WTC11 (cell line): ENCODE results near the gene HES2. TPM values are rescaled to one million over a fixed set of nuclear protein-coding genes. Genes with fewer than 3 reads are reported as not detected.
"Not testable (repeated sequence)": the region's sequence is repeated elsewhere in the genome, so short reads cannot be mapped to it uniquely, and the experiment has no call there.

ENCODE experiments used
- ATAC-seq: fragments of 200-7000 bp; cut with Tn5 transposase; 2 replicates; pipeline ENCODE4 v1.10.0; 2021; ENCODE audit warnings: mild to moderate bottlenecking, moderate library complexity
- CTCF ChIA-PET: fragments of 300-600 bp; sonication (Branson Sonifier 250); formaldehyde crosslinking; loops from one replicate; lab custom pipeline; 2021; ENCODE audit warnings: antibody characterized with exemption; lab: Charles Lee
- POLR2A ChIA-PET: fragments of 350-600 bp; sonication (Branson Sonifier 250); formaldehyde crosslinking; loops from one replicate; lab custom pipeline; 2021; ENCODE audit warnings: antibody characterized with exemption; lab: Charles Lee
- DNase-seq: peaks from one replicate; pipeline ENCODE4 v3.0.0; 2021; ENCODE audit warnings: low spot score
- H3K27ac Mint-ChIP-seq: 2 replicates; pipeline ENCODE4 v1.8.0; 2021; ENCODE audit warnings: mixed read lengths
- H3K27me3 Mint-ChIP-seq: 2 replicates; pipeline ENCODE4 v1.8.0; 2021; ENCODE audit warnings: low read depth, mild to moderate bottlenecking, moderate library complexity, mixed read lengths
- H3K36me3 Mint-ChIP-seq: 2 replicates; pipeline ENCODE4 v1.8.0; 2021; ENCODE audit warnings: mixed read lengths
- H3K4me1 Mint-ChIP-seq: 2 replicates; pipeline ENCODE4 v1.8.0; 2022; ENCODE audit warnings: mixed read lengths
- H3K4me3 Mint-ChIP-seq: 2 replicates; pipeline ENCODE4 v1.8.0; 2021; ENCODE audit warnings: mild to moderate bottlenecking, moderate library complexity, mixed read lengths
- H3K9me3 Mint-ChIP-seq: 2 replicates; pipeline ENCODE4 v1.8.0; 2021; ENCODE audit warnings: mixed read lengths
- SMAD4 ChIP-seq: sonication (generic); formaldehyde crosslinking; IDR thresholded peaks from 2 replicates; pipeline ENCODE4 v1.8.0; 2022; ENCODE audit warnings: mild to moderate bottlenecking, missing genetic modification reagents
- ZNF138 ChIP-seq: sonication (generic); formaldehyde crosslinking; conservative IDR thresholded peaks from 2 replicates; pipeline ENCODE4 v1.8.1; 2022; ENCODE audit warnings: mild to moderate bottlenecking, moderate library complexity, missing genetic modification reagents
- ZNF671 ChIP-seq: fragments of 250-450 bp; sonication (Bioruptor Pico); IDR thresholded peaks from 2 replicates; pipeline ENCODE4 v1.8.0; 2021; ENCODE audit warnings: mild to moderate bottlenecking
- total RNA-seq: library from RNA; stranded (reverse); gene quantifications from 3 replicates; pipeline ENCODE4 v1.2.3, GENCODE V29; 2021
- TF ChIP-seq, protein P1 (sequence below): sonication (generic); formaldehyde crosslinking; IDR thresholded peaks from 2 replicates; pipeline ENCODE4 v1.8.1; 2022; ENCODE audit warnings: mild to moderate bottlenecking, missing genetic modification reagents, moderate library complexity, borderline replicate concordance
- TF ChIP-seq, protein P2 (sequence below): sonication (generic); formaldehyde crosslinking; IDR thresholded peaks from 2 replicates; pipeline ENCODE4 v1.8.0; 2022; ENCODE audit warnings: mild to moderate bottlenecking, missing genetic modification reagents
- TF ChIP-seq, protein P3 (sequence below): sonication (generic); formaldehyde crosslinking; conservative IDR thresholded peaks from 2 replicates; pipeline ENCODE4 v1.8.1; 2023; ENCODE audit warnings: mild to moderate bottlenecking, low read depth, missing genetic modification reagents, moderate library complexity
- TF ChIP-seq, protein P4 (sequence below): sonication (generic); formaldehyde crosslinking; IDR thresholded peaks from 2 replicates; pipeline ENCODE4 v1.8.0; 2023; ENCODE audit warnings: missing genetic modification reagents, mild to moderate bottlenecking, borderline replicate concordance

Gene HES2
- total RNA-seq, 1 experiment from 2014 or later = 2.7 TPM

DNA sequence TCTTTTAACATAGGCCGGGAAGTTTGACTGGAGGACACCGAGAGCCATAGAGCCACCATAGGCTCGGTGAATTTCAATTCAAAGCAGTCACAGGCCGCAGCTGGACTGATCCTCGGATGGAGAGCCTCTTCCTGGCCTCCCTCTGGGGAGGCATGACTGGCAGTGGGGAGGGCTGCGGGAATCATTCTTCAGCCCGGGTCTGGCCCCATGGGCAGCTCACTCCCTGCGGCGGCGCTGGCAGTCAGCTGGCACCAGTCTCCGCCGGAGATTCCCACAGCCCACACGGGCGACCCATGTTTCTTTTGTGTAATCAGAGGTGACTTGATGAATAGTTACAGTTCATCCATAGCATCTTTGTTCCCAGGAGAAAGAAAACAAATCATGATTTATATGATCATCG is 15.4 kb upstream of the HES2 start:
- H3K4me3 Mint-ChIP-seq = no peak overlapping the region

DNA sequence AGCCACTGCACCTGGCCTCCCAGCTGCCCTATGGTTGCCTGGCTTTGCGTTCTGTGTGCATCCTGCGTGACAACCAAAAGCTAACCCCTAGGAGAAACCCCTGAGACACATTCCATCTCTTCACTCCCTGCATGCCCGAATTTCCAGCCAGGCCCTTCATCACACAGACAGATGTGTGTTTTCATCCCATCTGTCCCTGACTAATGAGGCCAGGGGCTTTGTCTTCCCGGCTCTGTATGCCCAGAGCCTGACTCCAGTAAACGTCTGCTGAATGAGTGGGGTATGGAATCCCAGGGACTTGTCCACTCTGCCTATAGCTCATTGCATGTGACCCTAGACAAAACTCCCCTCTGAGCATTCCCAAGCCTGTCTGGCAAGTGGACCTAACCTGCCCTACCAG is 14.5 kb upstream of the HES2 start:
- ATAC-seq = no peak
- TF ChIP-seq, protein P1, sequence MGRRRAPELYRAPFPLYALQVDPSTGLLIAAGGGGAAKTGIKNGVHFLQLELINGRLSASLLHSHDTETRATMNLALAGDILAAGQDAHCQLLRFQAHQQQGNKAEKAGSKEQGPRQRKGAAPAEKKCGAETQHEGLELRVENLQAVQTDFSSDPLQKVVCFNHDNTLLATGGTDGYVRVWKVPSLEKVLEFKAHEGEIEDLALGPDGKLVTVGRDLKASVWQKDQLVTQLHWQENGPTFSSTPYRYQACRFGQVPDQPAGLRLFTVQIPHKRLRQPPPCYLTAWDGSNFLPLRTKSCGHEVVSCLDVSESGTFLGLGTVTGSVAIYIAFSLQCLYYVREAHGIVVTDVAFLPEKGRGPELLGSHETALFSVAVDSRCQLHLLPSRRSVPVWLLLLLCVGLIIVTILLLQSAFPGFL (CRISPR knock-in tag) = no peak
- TF ChIP-seq, protein P2, sequence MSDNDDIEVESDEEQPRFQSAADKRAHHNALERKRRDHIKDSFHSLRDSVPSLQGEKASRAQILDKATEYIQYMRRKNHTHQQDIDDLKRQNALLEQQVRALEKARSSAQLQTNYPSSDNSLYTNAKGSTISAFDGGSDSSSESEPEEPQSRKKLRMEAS = no peak
- TF ChIP-seq, protein P3, sequence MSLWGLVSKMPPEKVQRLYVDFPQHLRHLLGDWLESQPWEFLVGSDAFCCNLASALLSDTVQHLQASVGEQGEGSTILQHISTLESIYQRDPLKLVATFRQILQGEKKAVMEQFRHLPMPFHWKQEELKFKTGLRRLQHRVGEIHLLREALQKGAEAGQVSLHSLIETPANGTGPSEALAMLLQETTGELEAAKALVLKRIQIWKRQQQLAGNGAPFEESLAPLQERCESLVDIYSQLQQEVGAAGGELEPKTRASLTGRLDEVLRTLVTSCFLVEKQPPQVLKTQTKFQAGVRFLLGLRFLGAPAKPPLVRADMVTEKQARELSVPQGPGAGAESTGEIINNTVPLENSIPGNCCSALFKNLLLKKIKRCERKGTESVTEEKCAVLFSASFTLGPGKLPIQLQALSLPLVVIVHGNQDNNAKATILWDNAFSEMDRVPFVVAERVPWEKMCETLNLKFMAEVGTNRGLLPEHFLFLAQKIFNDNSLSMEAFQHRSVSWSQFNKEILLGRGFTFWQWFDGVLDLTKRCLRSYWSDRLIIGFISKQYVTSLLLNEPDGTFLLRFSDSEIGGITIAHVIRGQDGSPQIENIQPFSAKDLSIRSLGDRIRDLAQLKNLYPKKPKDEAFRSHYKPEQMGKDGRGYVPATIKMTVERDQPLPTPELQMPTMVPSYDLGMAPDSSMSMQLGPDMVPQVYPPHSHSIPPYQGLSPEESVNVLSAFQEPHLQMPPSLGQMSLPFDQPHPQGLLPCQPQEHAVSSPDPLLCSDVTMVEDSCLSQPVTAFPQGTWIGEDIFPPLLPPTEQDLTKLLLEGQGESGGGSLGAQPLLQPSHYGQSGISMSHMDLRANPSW = no peak
- H3K4me1 Mint-ChIP-seq = peaks cover 19% of the 10 kb centered on the region
- no peak overlapping the region for H3K27ac Mint-ChIP-seq
- ChIA-PET POLR2A (no interaction called here), CTCF (interaction anchor here (6.4 kb wide), 1 partner anchor 13 kb away, joined by 45 read pairs; the partner anchor contains the start of gene HES2)
- H3K4me3 Mint-ChIP-seq = no peak overlapping the region
- no peak for DNase-seq
- no peaks in the 10 kb centered on the region for H3K36me3 Mint-ChIP-seq
- no peaks in the 10 kb centered on the region for H3K9me3 Mint-ChIP-seq
- H3K27me3 Mint-ChIP-seq = peaks cover 14% of the 10 kb centered on the region

More for the DNA sequence above, 15.4 kb upstream of the HES2 start:
- Mint-ChIP-seq H3K4me1 (peaks cover 18% of the 10 kb centered on the region), H3K36me3 (no peaks in the 10 kb centered on the region), H3K27ac (no peak overlapping the region), H3K27me3 (peaks cover 21% of the 10 kb centered on the region), H3K9me3 (no peaks in the 10 kb centered on the region)
- CTCF ChIA-PET = interaction anchor here (6.4 kb wide), 1 partner anchor 14 kb away, joined by 45 read pairs; the partner anchor contains the start of gene HES2
- ATAC-seq (no peak), DNase-seq (no peak)
- POLR2A ChIA-PET = no interaction called here
- no peak for TF ChIP-seq SMAD4
- no peak for TF ChIP-seq ZNF138 (CRISPR knock-in tag)
- TF ChIP-seq ZNF671 = no peak
- TF ChIP-seq, protein P4, sequence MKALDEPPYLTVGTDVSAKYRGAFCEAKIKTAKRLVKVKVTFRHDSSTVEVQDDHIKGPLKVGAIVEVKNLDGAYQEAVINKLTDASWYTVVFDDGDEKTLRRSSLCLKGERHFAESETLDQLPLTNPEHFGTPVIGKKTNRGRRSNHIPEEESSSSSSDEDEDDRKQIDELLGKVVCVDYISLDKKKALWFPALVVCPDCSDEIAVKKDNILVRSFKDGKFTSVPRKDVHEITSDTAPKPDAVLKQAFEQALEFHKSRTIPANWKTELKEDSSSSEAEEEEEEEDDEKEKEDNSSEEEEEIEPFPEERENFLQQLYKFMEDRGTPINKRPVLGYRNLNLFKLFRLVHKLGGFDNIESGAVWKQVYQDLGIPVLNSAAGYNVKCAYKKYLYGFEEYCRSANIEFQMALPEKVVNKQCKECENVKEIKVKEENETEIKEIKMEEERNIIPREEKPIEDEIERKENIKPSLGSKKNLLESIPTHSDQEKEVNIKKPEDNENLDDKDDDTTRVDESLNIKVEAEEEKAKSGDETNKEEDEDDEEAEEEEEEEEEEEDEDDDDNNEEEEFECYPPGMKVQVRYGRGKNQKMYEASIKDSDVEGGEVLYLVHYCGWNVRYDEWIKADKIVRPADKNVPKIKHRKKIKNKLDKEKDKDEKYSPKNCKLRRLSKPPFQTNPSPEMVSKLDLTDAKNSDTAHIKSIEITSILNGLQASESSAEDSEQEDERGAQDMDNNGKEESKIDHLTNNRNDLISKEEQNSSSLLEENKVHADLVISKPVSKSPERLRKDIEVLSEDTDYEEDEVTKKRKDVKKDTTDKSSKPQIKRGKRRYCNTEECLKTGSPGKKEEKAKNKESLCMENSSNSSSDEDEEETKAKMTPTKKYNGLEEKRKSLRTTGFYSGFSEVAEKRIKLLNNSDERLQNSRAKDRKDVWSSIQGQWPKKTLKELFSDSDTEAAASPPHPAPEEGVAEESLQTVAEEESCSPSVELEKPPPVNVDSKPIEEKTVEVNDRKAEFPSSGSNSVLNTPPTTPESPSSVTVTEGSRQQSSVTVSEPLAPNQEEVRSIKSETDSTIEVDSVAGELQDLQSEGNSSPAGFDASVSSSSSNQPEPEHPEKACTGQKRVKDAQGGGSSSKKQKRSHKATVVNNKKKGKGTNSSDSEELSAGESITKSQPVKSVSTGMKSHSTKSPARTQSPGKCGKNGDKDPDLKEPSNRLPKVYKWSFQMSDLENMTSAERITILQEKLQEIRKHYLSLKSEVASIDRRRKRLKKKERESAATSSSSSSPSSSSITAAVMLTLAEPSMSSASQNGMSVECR = no peak
- TF ChIP-seq, all 79 proteins: peak for 0

GRCh38 chr1:6431645-6432579 is 12.2 kb upstream of the HES2 start:
- ATAC-seq, H3K27me3 Mint-ChIP-seq, POLR2A ChIA-PET, H3K9me3 Mint-ChIP-seq, H3K4me1 Mint-ChIP-seq, H3K27ac Mint-ChIP-seq, H3K36me3 Mint-ChIP-seq, H3K4me3 Mint-ChIP-seq, DNase-seq: not testable (repeated sequence)
- CTCF ChIA-PET = interaction anchor here (0.6 to 6.4 kb wide), 8 partner anchors 8 to 185 kb away, joined by 3 to 61 read pairs (median 5); partner anchors contain the start of gene HES2

DNA sequence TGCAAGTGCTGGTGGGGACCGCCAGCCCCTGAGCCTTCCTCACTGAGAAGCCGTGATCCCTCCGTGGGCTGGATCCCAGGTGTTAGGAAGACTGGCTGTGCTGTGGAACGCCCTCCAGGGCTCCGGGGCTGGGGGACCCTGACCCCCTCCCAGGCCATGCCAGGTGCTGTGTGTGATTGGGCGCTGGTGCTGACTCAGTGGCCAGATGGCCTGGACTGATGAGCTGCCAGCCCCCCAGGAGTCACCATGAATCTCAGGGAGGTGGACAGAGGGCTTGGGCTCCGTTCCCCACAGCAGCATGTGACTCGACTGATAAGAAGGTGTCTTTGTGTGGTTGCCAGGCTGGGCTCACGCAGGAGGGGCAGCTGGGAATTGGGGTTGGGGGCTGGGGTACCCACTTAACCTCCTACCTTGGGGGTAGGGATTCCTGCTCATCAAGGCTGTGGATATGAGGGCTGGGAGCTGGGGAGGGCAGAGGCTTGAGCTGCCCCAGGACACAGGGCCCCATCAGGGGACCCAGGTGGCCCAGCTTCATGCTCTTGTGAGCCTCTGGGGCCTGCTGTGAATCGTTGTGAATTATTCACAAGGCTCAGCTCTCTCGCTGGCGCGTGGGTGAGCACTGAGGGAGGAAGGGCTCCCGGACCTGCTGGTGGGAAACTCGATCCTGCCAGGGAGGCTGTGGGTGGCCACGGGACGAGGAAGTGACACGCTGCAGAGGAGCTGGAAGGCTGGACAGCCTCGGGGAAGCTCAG is 10.1 kb upstream of the HES2 start:
- CTCF ChIA-PET = interaction anchor here (0.8 to 6.4 kb wide), 8 partner anchors 8 to 223 kb away, joined by 3 to 61 read pairs (median 6); partner anchors contain the start of genes HES2 and RNF207
- H3K9me3 Mint-ChIP-seq, H3K36me3 Mint-ChIP-seq, DNase-seq, POLR2A ChIA-PET, ATAC-seq, H3K27ac Mint-ChIP-seq, H3K4me3 Mint-ChIP-seq, H3K4me1 Mint-ChIP-seq: not testable (repeated sequence)
- peaks cover 27% of the 10 kb centered on the region for H3K27me3 Mint-ChIP-seq

- H3K36me3 Mint-ChIP-seq, POLR2A ChIA-PET, DNase-seq, H3K27ac Mint-ChIP-seq, ATAC-seq, H3K4me3 Mint-ChIP-seq, H3K9me3 Mint-ChIP-seq: not testable (repeated sequence)
- CTCF ChIA-PET = interaction anchor here (0.6 to 3.9 kb wide), 5 partner anchors 9 to 35 kb away, joined by 3 to 61 read pairs (median 3); no protein-coding TSS in a partner anchor
- Mint-ChIP-seq H3K27me3 (peaks cover 38% of the 10 kb centered on the region), H3K4me1 (peaks cover 15% of the 10 kb centered on the region)
Observed at GRCh38 chr1:6428453-6428852, 8.7 kb upstream of the HES2 start.
